Natural killer cell (primary cell): ENCODE data around the gene TBX15. TPM values are rescaled to one million over a fixed set of nuclear protein-coding genes. Genes with fewer than 3 reads are reported as not detected.

ENCODE experiments used
- ATAC-seq, 3 donors: fragments of 150-1000 bp in 2 of 3; fragments of 200-7000 bp in 1 of 3; cut with Tn5 transposase; 1 replicate in 1 of 3; 2 replicates in 2 of 3; pipeline ENCODE4 v1.10.0; 2021; ENCODE audit warnings: mild to moderate bottlenecking in 2 of 3, moderate library complexity in 2 of 3
- DNase-seq, 2 donors: peaks; one replicate each; pipeline versions ENCODE4 v3.0.0 to v3.0.0-alpha.2; 2013 to 2021; ENCODE audit warnings: mixed read lengths in 1 of 2
- H3K27ac ChIP-seq: one replicate; pipeline ENCODE4 v1.5.1; 2013; ENCODE audit warnings: mild to moderate bottlenecking, low read length
- H3K27me3 ChIP-seq: one replicate; pipeline ENCODE4 v1.6.1; 2013; ENCODE audit warnings: low read length; ENCODE audit not compliant: control insufficient read depth, insufficient read depth
- H3K36me3 ChIP-seq: one replicate; pipeline ENCODE4 v1.6.1; 2013; ENCODE audit warnings: low read length; ENCODE audit not compliant: control insufficient read depth, insufficient read depth
- H3K4me1 ChIP-seq: one replicate; pipeline ENCODE4 v1.6.1; 2013; ENCODE audit warnings: low read length; ENCODE audit not compliant: control insufficient read depth, insufficient read depth
- H3K4me3 ChIP-seq: one replicate; pipeline ENCODE4 v1.5.1; 2013; ENCODE audit warnings: low read length
- H3K9me3 ChIP-seq: one replicate; pipeline ENCODE4 v1.6.1; 2013; ENCODE audit warnings: low read length; ENCODE audit not compliant: control insufficient read depth, insufficient read depth
- H3K27ac Mint-ChIP-seq, 2 donors: one replicate each; pipeline ENCODE4 v1.8.0; 2022; ENCODE audit warnings: mild to moderate bottlenecking in 2 of 2, mixed read lengths in 2 of 2, moderate library complexity in 1 of 2
- H3K27me3 Mint-ChIP-seq, 2 donors: one replicate each; pipeline ENCODE4 v1.8.0; 2022; ENCODE audit warnings: low read depth in 2 of 2, mixed read lengths in 2 of 2
- H3K36me3 Mint-ChIP-seq: one replicate; pipeline ENCODE4 v1.8.0; 2022; ENCODE audit warnings: mixed read lengths
- H3K4me1 Mint-ChIP-seq, 2 donors: one replicate each; pipeline ENCODE4 v1.8.0; 2022; ENCODE audit warnings: mixed read lengths in 2 of 2
- H3K4me3 Mint-ChIP-seq: one replicate; pipeline ENCODE4 v1.8.0; 2022; ENCODE audit warnings: mild to moderate bottlenecking, moderate library complexity, mixed read lengths
- H3K9me3 Mint-ChIP-seq, 2 donors: one replicate each; pipeline ENCODE4 v1.8.0; 2022; ENCODE audit warnings: mixed read lengths in 2 of 2
- CTCF ChIP-seq: fragments of 200-600 bp; IDR thresholded peaks from one replicate; pipeline ENCODE4 v1.8.0; 2022; ENCODE audit warnings: antibody characterized with exemption
- WGBS: methylation state at CpG from one replicate; pipeline ENCODE4 v1.1.7; 2013; ENCODE audit warnings: missing lambda C conversion rate; ENCODE audit not compliant: insufficient coverage; 5-methylcytosine and 5-hydroxymethylcytosine counted together
- intact Hi-C: fragments of 100-400 bp; cut with micrococcal nuclease; formaldehyde crosslinking; loops from one replicate; pipeline ENCODE4 v1.14.2; 2022
- total RNA-seq, 4 donors: library from RNA; stranded (reverse); fragments of 120-200 nt in 1 of 4; gene quantifications; one replicate each; pipeline versions ENCODE4 v1.2.3 to v1.2.4, GENCODE V29; 2013 to 2022

TBX15 gene
- total RNA-seq, 3 donors from 2014 or later (not counting 1 experiment from before 2014, with no cell fraction given), result not detected

DNA sequence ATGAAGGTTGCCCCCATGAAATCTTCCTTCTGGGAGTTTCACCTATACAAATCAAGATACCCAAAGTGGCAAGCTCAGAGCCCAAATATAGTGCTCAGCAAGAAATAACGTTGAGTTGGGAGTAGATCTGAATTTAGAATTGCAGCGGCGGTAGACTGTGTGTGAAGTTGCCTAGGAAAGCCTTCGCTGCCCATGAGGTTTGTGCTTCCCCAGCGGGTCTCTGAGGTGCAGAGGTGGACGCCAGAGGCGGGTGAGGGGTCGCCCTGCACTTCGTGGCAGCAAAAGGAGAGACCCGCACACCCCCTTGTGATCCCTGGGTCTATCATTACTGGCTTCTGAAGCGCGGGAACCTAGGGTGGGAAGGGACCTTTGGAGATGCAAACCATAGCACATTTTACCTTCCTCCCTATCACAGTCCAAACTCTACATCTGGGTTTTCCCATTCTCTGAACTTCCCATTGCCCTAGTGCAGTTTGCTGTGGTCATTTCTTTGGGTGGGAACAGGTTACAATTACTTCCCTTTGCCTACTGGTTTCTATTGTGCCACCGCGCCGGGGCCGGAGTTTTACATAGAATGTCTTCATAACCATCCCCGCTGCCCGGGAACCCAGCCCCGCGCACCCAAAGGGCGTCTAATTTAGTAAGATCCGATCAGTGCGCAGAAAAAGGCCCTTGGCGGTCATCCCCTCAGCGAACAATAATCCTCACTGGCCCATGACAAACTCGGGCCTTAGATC is 5.2 kb downstream of the TBX15 start:
- H3K27ac Mint-ChIP-seq, result no peak overlapping the region
- no peak for ATAC-seq
- H3K9me3 Mint-ChIP-seq, result no peaks in the 10 kb centered on the region
- no peak for DNase-seq
- intact Hi-C loops, result no loop called here
- TF ChIP-seq CTCF, result no peak
- peaks cover 5 to 17% of the 10 kb centered on the region in 2 donors for H3K4me1 Mint-ChIP-seq
- H3K27me3 Mint-ChIP-seq, result peaks cover 75 to 76% of the 10 kb centered on the region in 2 donors
- peaks cover 9% of the 10 kb centered on the region for H3K36me3 Mint-ChIP-seq
- no peaks in the 10 kb centered on the region for H3K36me3 ChIP-seq
- no peak overlapping the region for H3K4me3 ChIP-seq
- WGBS, result 17% methylated on average over 26 of the region's 26 CpGs
- H3K4me1 ChIP-seq, result peaks cover 4% of the 10 kb centered on the region
- H3K9me3 ChIP-seq, result peaks cover 18% of the 10 kb centered on the region
- no peak overlapping the region for H3K27ac ChIP-seq
- no peak overlapping the region for H3K4me3 Mint-ChIP-seq
- H3K27me3 ChIP-seq, result peaks cover 72% of the 10 kb centered on the region

DNA sequence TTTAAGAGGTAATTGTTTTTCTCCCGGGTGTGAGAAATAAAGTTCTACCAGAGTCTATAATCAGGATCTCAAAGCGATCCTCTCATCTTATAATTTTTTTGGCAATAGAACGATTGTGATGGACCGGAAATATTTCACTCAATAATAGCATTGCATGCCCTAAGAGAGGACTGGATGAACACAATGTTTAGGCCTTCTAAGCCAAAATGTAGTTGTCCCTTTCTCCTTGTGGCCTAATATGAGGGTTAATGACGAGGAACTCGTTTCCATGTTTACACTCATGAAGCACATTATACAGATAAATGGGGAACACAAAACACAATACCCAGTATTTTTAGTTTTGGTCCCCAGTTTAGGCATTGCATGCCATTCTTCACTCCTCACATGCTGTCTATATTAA is 5.9 kb downstream of the TBX15 start:
- 35% methylated on average over 5 of the region's 6 CpGs for WGBS
- Mint-ChIP-seq H3K9me3 (no peaks in the 10 kb centered on the region), H3K36me3 (peaks cover 13% of the 10 kb centered on the region), H3K27ac (no peak overlapping the region), H3K4me3 (no peak overlapping the region), H3K27me3 (peaks cover 75 to 81% of the 10 kb centered on the region in 2 donors), H3K4me1 (peaks cover 5 to 17% of the 10 kb centered on the region in 2 donors)
- Histone ChIP-seq H3K4me1 (peaks cover 3% of the 10 kb centered on the region), H3K4me3 (no peak overlapping the region), H3K9me3 (peaks cover 18% of the 10 kb centered on the region), H3K27ac (no peak overlapping the region), H3K36me3 (no peaks in the 10 kb centered on the region), H3K27me3 (peaks cover 78% of the 10 kb centered on the region)
- intact Hi-C loops, result no loop called here
- ATAC-seq (no peak), DNase-seq (no peak)
- TF ChIP-seq CTCF, result no peak

DNA sequence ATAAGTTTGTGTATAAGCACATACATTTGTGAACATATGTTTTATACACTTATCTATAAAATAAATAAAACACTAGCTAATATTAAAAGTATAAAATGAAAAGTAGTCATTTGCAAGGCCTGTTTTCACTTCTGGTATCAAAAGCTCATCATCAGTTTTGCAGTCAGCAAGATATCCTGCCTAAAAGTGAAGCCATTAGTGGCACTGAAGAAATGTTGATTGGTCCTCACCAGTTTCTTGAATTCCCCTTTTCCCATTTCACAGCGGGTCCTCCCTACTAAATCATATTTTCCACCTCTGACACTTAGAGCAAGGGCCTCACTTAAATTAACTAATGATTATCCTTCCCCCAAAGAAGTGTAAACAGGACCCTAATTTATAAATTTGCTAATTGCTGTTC is 6.7 kb downstream of the TBX15 start:
- WGBS, result 15% methylated on average over 1 of the region's 1 CpG
- no peaks in the 10 kb centered on the region for H3K4me1 ChIP-seq
- Mint-ChIP-seq H3K4me1 (peaks cover 5 to 11% of the 10 kb centered on the region in 2 donors), H3K36me3 (peaks cover 6% of the 10 kb centered on the region), H3K4me3 (no peak overlapping the region), H3K27me3 (peaks cover 68 to 73% of the 10 kb centered on the region in 2 donors), H3K9me3 (no peaks in the 10 kb centered on the region), H3K27ac (no peak overlapping the region)
- intact Hi-C loops, result no loop called here
- H3K27me3 ChIP-seq, result peaks cover 73% of the 10 kb centered on the region
- ATAC-seq (no peak), DNase-seq (no peak)
- H3K9me3 ChIP-seq, result peaks cover 18% of the 10 kb centered on the region
- H3K36me3 ChIP-seq, result no peaks in the 10 kb centered on the region
- H3K27ac ChIP-seq, result no peak overlapping the region
- TF ChIP-seq CTCF, result no peak
- H3K4me3 ChIP-seq, result no peak overlapping the region
